Thyroid gland (tissue), 4 donors: ENCODE measurements around the gene ST8SIA5. TPM values are rescaled to one million over a fixed set of nuclear protein-coding genes. Genes with fewer than 3 reads are reported as not detected.

Source experiments
- DNase-seq, 2 donors: peaks; one replicate each; pipeline ENCODE4 v3.0.0-alpha.2; 2019
- H3K27ac ChIP-seq, 3 donors: fragments of 200-600 bp; sonication (generic); 1 replicate in 2 of 3; 2 replicates in 1 of 3; pipeline ENCODE4 v1.5.1; 2016 to 2019; ENCODE audit warnings: mild to moderate bottlenecking in 1 of 3, moderate library complexity in 1 of 3
- H3K27me3 ChIP-seq: fragments of 200-600 bp; sonication (generic); one replicate; pipeline ENCODE4 v1.5.1; 2019
- H3K36me3 ChIP-seq, 2 donors: fragments of 200-600 bp; sonication (generic); one replicate each; pipeline ENCODE4 v1.5.1; 2016 to 2019
- H3K4me1 ChIP-seq, 2 donors: fragments of 200-600 bp; sonication (generic); one replicate each; pipeline ENCODE4 v1.5.1; 2017 to 2019
- H3K4me3 ChIP-seq, 3 donors: fragments of 200-600 bp; sonication (generic); replicated peaks in 1 of 3; 1 replicate in 2 of 3; 2 replicates in 1 of 3; pipeline ENCODE4 v1.5.1; 2016; ENCODE audit warnings: mild to moderate bottlenecking in 1 of 3
- H3K9me3 ChIP-seq: fragments of 200-600 bp; sonication (generic); one replicate; pipeline ENCODE4 v1.5.1; 2017
- CTCF ChIP-seq, 6 experiments: fragments of 200-600 bp in 3 of 6; fragments of 450-650 bp in 3 of 6; sonication (generic) in 3 of 6; IDR thresholded peaks; one replicate each; pipeline ENCODE4 v1.5.1; 2016 to 2019; ENCODE audit warnings: antibody characterized with exemption in 6 of 6, mild to moderate bottlenecking in 2 of 6, inconsistent platforms in 1 of 6, moderate library complexity in 1 of 6
- POLR2A ChIP-seq, 2 donors: fragments of 450-650 bp; IDR thresholded peaks; one replicate each; pipeline ENCODE4 v1.6.1; 2017; ENCODE audit warnings: antibody characterized with exemption in 2 of 2, mild to moderate bottlenecking in 2 of 2, moderate library complexity in 1 of 2
- WGBS, 2 donors: methylation state at CpG; one replicate each; pipeline ENCODE4 v1.1.5; 2017; 5-methylcytosine and 5-hydroxymethylcytosine counted together
- intact Hi-C: fragments of 100-400 bp; cut with DNase I; formaldehyde crosslinking; loops from one replicate; pipeline ENCODE4 v1.15.1; 2023
- total RNA-seq, 4 donors: library from RNA; depleted of rRNA; stranded (reverse); fragments of >200 nt; gene quantifications; one replicate each; pipeline ENCODE4 v1.2.3, GENCODE V29; 2016

ST8SIA5 gene
- total RNA-seq, 4 donors from 2014 or later: 0.04 to 1.2 (median 0.24) TPM; not detected in 1

GRCh38 chr18:46652372-46652771 lies 104.5 kb downstream of the ST8SIA5 start:
- intact Hi-C loops: no loop called here
- Histone ChIP-seq H3K27ac (no peak overlapping the region), H3K4me1 (peaks cover 0 to 5% of the 10 kb centered on the region in 2 donors)

GRCh38 chr18:46650681-46651080 lies 106.2 kb downstream of the ST8SIA5 start:
- peak overlapping the region; percentile 7 to 60 (median 9) for H3K27ac ChIP-seq
- peaks cover 0 to 5% of the 10 kb centered on the region in 2 donors for H3K4me1 ChIP-seq
- H3K9me3 ChIP-seq: no peaks in the 10 kb centered on the region
- no peak overlapping the region for H3K4me3 ChIP-seq
- peak; percentile 58 to 97 for DNase-seq
- no peak for TF ChIP-seq POLR2A (IDR thresholded peaks at IDR 0.05)
- no peak for TF ChIP-seq CTCF (IDR thresholded peaks at IDR 0.05)
- intact Hi-C loops: no loop called here
- H3K27me3 ChIP-seq: no peaks in the 10 kb centered on the region
- no peaks in the 10 kb centered on the region for H3K36me3 ChIP-seq
- WGBS, 2 donors: 31 to 59% methylated on average over 4 of the region's 4 CpGs

More at GRCh38 chr18:46652372-46652771, 104.5 kb downstream of the ST8SIA5 start:
- TF ChIP-seq POLR2A (IDR thresholded peaks at IDR 0.05): no peak
- no peak for TF ChIP-seq CTCF (IDR thresholded peaks at IDR 0.05)
- no peak overlapping the region for H3K4me3 ChIP-seq
- DNase-seq: no peak
- no peaks in the 10 kb centered on the region for H3K27me3 ChIP-seq
- no peaks in the 10 kb centered on the region for H3K36me3 ChIP-seq
- H3K9me3 ChIP-seq: no peaks in the 10 kb centered on the region

GRCh38 chr18:46649071-46649862 lies 107.6 kb downstream of the ST8SIA5 start:
- intact Hi-C loops: no loop called here
- no peaks in the 10 kb centered on the region for H3K36me3 ChIP-seq
- peak in 1 of 2 donors; percentile 13 for DNase-seq
- no peak for TF ChIP-seq CTCF (IDR thresholded peaks at IDR 0.05)
- TF ChIP-seq POLR2A (IDR thresholded peaks at IDR 0.05): no peak
- 64 to 82% methylated on average over 12 of the region's 12 CpGs for whole genome bisulfite sequencing, 2 donors
- no peak overlapping the region for H3K4me3 ChIP-seq
- peak overlapping the region in 1 of 3 donors; percentile 36 for H3K27ac ChIP-seq
- peaks cover 0 to 5% of the 10 kb centered on the region in 2 donors for H3K4me1 ChIP-seq
- no peaks in the 10 kb centered on the region for H3K9me3 ChIP-seq
- no peaks in the 10 kb centered on the region for H3K27me3 ChIP-seq

GRCh38 chr18:46646468-46646867 lies 110.4 kb downstream of the ST8SIA5 start:
- no peaks in the 10 kb centered on the region for H3K27me3 ChIP-seq
- TF ChIP-seq CTCF (IDR thresholded peaks at IDR 0.05) (no peak), POLR2A (IDR thresholded peaks at IDR 0.05) (no peak)
- no peak overlapping the region for H3K4me3 ChIP-seq
- no peak for DNase-seq
- 83 to 85% methylated on average over 7 of the region's 7 CpGs for WGBS, 2 donors
- intact Hi-C loops: no loop called here
- no peaks in the 10 kb centered on the region for H3K9me3 ChIP-seq
- peaks cover 0 to 5% of the 10 kb centered on the region in 2 donors for H3K4me1 ChIP-seq
- no peak overlapping the region for H3K27ac ChIP-seq
- H3K36me3 ChIP-seq: no peaks in the 10 kb centered on the region

GRCh38 chr18:46642561-46642960 lies 114.3 kb downstream of the ST8SIA5 start:
- 62 to 70% methylated on average over 5 of the region's 5 CpGs for WGBS, 2 donors

More at GRCh38 chr18:46642561-46642960, 114.3 kb downstream of the ST8SIA5 start:
- intact Hi-C loops: no loop called here
- Histone ChIP-seq H3K27ac (no peak overlapping the region), H3K27me3 (no peaks in the 10 kb centered on the region), H3K4me1 (no peaks in the 10 kb centered on the region), H3K4me3 (no peak overlapping the region), H3K36me3 (no peaks in the 10 kb centered on the region), H3K9me3 (no peaks in the 10 kb centered on the region)
- no peak for TF ChIP-seq POLR2A (IDR thresholded peaks at IDR 0.05)
- no peak for TF ChIP-seq CTCF (IDR thresholded peaks at IDR 0.05)
- DNase-seq: no peak
